Breast epithelium (tissue), 4 donors: Measurements from ENCODE around the gene CLIP1. TPM values are rescaled to one million over a fixed set of nuclear protein-coding genes. Genes with fewer than 3 reads are reported as not detected.
A peak's percentile ranks its signal among the peaks of the same experiment; 100 is the strongest.

Source experiments
- DNase-seq, 2 donors: peaks; one replicate each; pipeline ENCODE4 v3.0.0-alpha.2; 2019; ENCODE audit warnings: low spot score in 2 of 2
- H3K27ac ChIP-seq, 2 donors: fragments of 200-600 bp; sonication (generic) in 1 of 2; one replicate each; pipeline ENCODE4 v1.5.1; 2016 to 2019; ENCODE audit warnings: mild to moderate bottlenecking in 1 of 2
- H3K27me3 ChIP-seq, 2 donors: fragments of 200-600 bp; sonication (generic) in 1 of 2; one replicate each; pipeline versions ENCODE4 v1.5.1 to v1.6.0; 2017 to 2019; ENCODE audit warnings: control low read depth in 1 of 2, mild to moderate bottlenecking in 1 of 2
- H3K36me3 ChIP-seq: fragments of 200-600 bp; one replicate; pipeline ENCODE4 v1.5.1; 2019
- H3K4me1 ChIP-seq, 2 donors: fragments of 200-600 bp; sonication (generic); one replicate each; pipeline ENCODE4 v1.5.1; 2016 to 2019; ENCODE audit warnings: control low read depth in 1 of 2
- H3K4me3 ChIP-seq, 3 donors: fragments of 200-600 bp; sonication (generic); 1 replicate in 2 of 3; 2 replicates in 1 of 3; pipeline ENCODE4 v1.5.1; 2016 to 2019; ENCODE audit warnings: mild to moderate bottlenecking in 3 of 3, moderate library complexity in 2 of 3
- H3K9me3 ChIP-seq, 2 donors: fragments of 200-600 bp; sonication (generic) in 1 of 2; one replicate each; pipeline ENCODE4 v1.5.1; 2016 to 2019; ENCODE audit warnings: control low read depth in 1 of 2
- POLR2A ChIP-seq: fragments of 450-650 bp; IDR thresholded peaks from one replicate; pipeline ENCODE4 v1.6.1; 2016; ENCODE audit warnings: antibody characterized with exemption, mild to moderate bottlenecking, moderate library complexity
- POLR2AphosphoS5 ChIP-seq, 3 donors: sonication (generic); formaldehyde crosslinking; IDR thresholded peaks; one replicate each; pipeline ENCODE4 v1.6.1; 2017; ENCODE audit warnings: antibody characterized with exemption in 3 of 3
- intact Hi-C: fragments of 100-400 bp; cut with DNase I; formaldehyde crosslinking; loops from one replicate; pipeline ENCODE4 v1.15.1; 2023; ENCODE audit warnings: low total_unique reads
- total RNA-seq, 3 donors: library from RNA; depleted of rRNA; stranded (reverse); fragments of >200 nt; gene quantifications; one replicate each; pipeline ENCODE4 v1.1.0, GENCODE V29; 2016
- TF ChIP-seq, protein P1 (sequence below), 3 donors: fragments of 450-650 bp; IDR thresholded peaks; one replicate each; pipeline ENCODE4 v1.5.1; 2016 to 2017; ENCODE audit warnings: antibody characterized with exemption in 3 of 3, mild to moderate bottlenecking in 3 of 3, moderate library complexity in 3 of 3

CLIP1 gene
- total RNA-seq, 3 donors from 2014 or later: 86.9 to 126 (median 108) TPM

DNA sequence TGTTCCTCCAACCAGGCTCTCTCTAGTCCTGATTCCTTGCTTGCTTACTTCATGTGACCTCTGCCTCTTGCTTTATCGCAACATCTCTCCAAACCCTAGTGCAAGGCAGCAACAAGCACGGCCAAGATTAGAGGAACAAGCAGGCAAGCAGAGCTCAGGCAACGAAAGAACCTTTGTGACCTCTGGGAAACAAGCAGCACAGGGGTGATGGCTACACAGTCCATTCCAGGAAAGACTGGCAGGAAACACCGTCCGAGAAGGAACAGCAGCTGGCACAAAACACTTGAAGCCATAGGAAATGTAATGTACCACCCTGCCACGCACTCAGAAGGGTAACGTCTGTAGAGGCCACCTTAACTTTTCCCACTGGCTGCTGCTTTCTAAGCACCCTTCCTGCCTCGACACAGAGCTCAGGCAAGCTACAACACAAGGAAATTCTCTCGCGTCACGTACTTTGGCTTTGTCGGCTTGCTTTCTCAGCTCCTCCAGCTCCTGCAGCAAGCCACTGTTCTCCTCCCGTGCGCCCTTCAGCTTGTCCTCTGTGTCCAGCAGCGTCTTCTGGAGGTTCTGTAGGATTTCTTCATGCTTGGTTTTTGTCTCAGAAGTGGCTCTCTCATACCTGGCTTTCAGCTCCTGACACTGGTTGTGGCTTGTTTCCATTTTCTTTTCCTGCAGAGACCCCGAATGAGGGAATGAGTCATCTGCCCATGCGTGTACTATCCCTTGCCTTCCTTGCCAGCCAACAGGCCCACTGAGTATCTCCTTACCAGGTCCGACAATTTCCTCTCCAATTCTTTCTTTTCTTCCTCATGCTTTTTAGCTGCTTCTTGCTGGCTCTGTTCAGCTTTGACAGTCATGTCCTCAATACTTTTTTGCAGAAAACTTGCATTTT is 94.7 kb downstream of the CLIP1 start:
- DNase-seq: no peak
- intact Hi-C loops: no loop called here
- TF ChIP-seq POLR2A (no peak), POLR2AphosphoS5 (IDR thresholded peaks at IDR 0.05) (no peak)
- TF ChIP-seq, protein P1, sequence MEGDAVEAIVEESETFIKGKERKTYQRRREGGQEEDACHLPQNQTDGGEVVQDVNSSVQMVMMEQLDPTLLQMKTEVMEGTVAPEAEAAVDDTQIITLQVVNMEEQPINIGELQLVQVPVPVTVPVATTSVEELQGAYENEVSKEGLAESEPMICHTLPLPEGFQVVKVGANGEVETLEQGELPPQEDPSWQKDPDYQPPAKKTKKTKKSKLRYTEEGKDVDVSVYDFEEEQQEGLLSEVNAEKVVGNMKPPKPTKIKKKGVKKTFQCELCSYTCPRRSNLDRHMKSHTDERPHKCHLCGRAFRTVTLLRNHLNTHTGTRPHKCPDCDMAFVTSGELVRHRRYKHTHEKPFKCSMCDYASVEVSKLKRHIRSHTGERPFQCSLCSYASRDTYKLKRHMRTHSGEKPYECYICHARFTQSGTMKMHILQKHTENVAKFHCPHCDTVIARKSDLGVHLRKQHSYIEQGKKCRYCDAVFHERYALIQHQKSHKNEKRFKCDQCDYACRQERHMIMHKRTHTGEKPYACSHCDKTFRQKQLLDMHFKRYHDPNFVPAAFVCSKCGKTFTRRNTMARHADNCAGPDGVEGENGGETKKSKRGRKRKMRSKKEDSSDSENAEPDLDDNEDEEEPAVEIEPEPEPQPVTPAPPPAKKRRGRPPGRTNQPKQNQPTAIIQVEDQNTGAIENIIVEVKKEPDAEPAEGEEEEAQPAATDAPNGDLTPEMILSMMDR (IDR thresholded peaks at IDR 0.05): no peak
- no peaks in the 10 kb centered on the region for H3K9me3 ChIP-seq
- H3K4me3 ChIP-seq: no peak overlapping the region
- peaks cover 12% of the 10 kb centered on the region for H3K36me3 ChIP-seq
- H3K27me3 ChIP-seq: no peaks in the 10 kb centered on the region
- H3K4me1 ChIP-seq: no peaks in the 10 kb centered on the region
- H3K27ac ChIP-seq: peak overlapping the region in 1 of 2 donors; percentile 14

- H3K9me3 ChIP-seq: no peaks in the 10 kb centered on the region
- H3K4me3 ChIP-seq: no peak overlapping the region
- no peak for DNase-seq
- H3K36me3 ChIP-seq: peaks cover 13% of the 10 kb centered on the region
- H3K27me3 ChIP-seq: no peaks in the 10 kb centered on the region
- H3K27ac ChIP-seq: no peak overlapping the region
- H3K4me1 ChIP-seq: no peaks in the 10 kb centered on the region
- no peak for TF ChIP-seq POLR2AphosphoS5 (IDR thresholded peaks at IDR 0.05)
- TF ChIP-seq, protein P1 (IDR thresholded peaks at IDR 0.05): no peak
- TF ChIP-seq POLR2A: no peak
- intact Hi-C loops: no loop called here
Observed at GRCh38 chr12:122327014-122327413, 95.5 kb downstream of the CLIP1 start.

DNA sequence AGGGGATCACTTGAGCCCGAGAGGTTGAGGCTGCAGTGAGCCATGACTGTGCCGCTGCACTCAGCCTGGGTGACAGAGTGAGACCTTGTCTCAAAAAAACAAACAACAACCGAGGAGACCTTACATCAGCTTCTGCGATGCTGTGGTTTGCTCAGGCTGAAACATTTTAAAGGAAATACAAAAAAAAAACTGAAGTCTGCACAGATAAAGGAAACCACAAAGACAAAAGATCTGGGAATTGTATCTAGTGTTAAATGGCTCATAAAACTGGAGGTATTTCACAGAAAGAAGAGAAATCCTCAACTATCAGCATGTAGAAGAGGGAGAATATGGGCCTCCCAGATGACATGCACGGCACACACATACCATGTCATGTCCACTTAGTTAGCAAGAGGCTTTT is 95.9 kb downstream of the CLIP1 start:
- Histone ChIP-seq H3K36me3 (peaks cover 13% of the 10 kb centered on the region), H3K4me3 (no peak overlapping the region), H3K4me1 (no peaks in the 10 kb centered on the region), H3K9me3 (no peaks in the 10 kb centered on the region), H3K27me3 (no peaks in the 10 kb centered on the region), H3K27ac (no peak overlapping the region)
- intact Hi-C loops: no loop called here
- TF ChIP-seq POLR2A: no peak
- TF ChIP-seq, protein P1 (IDR thresholded peaks at IDR 0.05): no peak
- TF ChIP-seq POLR2AphosphoS5 (IDR thresholded peaks at IDR 0.05): no peak
- DNase-seq: no peak

GRCh38 chr12:122323311-122324019 is 99.0 kb downstream of the CLIP1 start:
- Histone ChIP-seq H3K27me3 (no peaks in the 10 kb centered on the region), H3K36me3 (peaks cover 13% of the 10 kb centered on the region), H3K27ac (no peak overlapping the region), H3K4me3 (no peak overlapping the region), H3K4me1 (no peaks in the 10 kb centered on the region), H3K9me3 (no peaks in the 10 kb centered on the region)
- intact Hi-C loops: no loop called here
- no peak for TF ChIP-seq POLR2A
- TF ChIP-seq, protein P1 (IDR thresholded peaks at IDR 0.05): no peak
- TF ChIP-seq POLR2AphosphoS5 (IDR thresholded peaks at IDR 0.05): no peak
- DNase-seq: no peak

GRCh38 chr12:122322501-122322900 is 100.0 kb downstream of the CLIP1 start:
- intact Hi-C loops: no loop called here
- Histone ChIP-seq H3K4me3 (no peak overlapping the region), H3K36me3 (peaks cover 12% of the 10 kb centered on the region), H3K9me3 (no peaks in the 10 kb centered on the region), H3K27me3 (no peaks in the 10 kb centered on the region), H3K27ac (no peak overlapping the region), H3K4me1 (no peaks in the 10 kb centered on the region)
- TF ChIP-seq POLR2A (no peak), POLR2AphosphoS5 (IDR thresholded peaks at IDR 0.05) (no peak)
- TF ChIP-seq, protein P1 (IDR thresholded peaks at IDR 0.05): no peak
- no peak for DNase-seq
